GM13976 (cell line): ENCODE results near the gene SREBF2.

Experiments
- DNase-seq: peaks from one replicate; pipeline ENCODE4 v3.0.0; 2012; ENCODE audit warnings: low spot score
- in situ Hi-C: fragments of 300-500 bp; cut with MboI; formaldehyde crosslinking; loops from one replicate; pipeline ENCODE4 v1.12.0; 2022; ENCODE audit warnings: low sequenced_read_pairs, mixed read lengths, inconsistent platforms; ENCODE audit not compliant: unreplicated experiment
- TF ChIP-seq, protein P1 (sequence below): IDR thresholded peaks from 2 replicates; pipeline ENCODE4 v1.5.1; 2012; ENCODE audit warnings: borderline replicate concordance, mild to moderate bottlenecking; ENCODE audit not compliant: insufficient read depth; ENCODE audit errors: extremely low read depth, missing control alignments, control extremely low read depth

The SREBF2 gene

DNA sequence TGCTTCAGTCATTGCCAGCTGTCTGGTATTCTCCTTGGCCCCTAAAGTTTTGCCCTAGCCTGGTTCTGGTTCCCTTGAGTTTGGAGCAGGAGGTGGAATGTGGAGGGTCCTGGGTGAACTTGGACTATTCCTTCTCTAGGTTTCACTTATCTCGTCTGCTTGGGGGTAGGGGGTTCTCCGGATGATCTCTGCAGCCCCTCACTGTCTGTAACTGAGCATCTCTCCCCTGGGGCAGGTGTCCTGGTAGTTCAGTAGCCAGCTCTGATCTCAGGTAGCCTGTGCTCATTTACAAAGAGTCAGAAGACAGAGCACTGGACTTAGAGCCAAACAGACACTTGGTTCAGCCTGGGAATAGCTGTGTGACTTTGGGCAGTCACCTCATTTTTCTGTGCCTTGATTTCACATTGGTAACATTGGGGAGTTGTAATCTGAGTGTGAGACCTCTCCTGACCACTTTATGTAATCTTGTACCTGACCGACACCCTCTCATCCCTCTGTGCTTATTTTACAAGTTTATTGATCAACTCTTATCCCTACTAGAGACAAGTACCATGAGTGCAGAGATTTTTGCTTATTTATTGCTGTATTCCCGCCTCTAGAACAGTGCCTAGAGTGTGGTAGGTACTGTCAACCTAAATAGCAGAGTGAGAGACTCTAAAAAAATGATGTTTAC, 31.6 kb upstream of the SREBF2 start:
- DNase-seq, result no peak
- in situ Hi-C loops, result no loop called here
- TF ChIP-seq, protein P1, sequence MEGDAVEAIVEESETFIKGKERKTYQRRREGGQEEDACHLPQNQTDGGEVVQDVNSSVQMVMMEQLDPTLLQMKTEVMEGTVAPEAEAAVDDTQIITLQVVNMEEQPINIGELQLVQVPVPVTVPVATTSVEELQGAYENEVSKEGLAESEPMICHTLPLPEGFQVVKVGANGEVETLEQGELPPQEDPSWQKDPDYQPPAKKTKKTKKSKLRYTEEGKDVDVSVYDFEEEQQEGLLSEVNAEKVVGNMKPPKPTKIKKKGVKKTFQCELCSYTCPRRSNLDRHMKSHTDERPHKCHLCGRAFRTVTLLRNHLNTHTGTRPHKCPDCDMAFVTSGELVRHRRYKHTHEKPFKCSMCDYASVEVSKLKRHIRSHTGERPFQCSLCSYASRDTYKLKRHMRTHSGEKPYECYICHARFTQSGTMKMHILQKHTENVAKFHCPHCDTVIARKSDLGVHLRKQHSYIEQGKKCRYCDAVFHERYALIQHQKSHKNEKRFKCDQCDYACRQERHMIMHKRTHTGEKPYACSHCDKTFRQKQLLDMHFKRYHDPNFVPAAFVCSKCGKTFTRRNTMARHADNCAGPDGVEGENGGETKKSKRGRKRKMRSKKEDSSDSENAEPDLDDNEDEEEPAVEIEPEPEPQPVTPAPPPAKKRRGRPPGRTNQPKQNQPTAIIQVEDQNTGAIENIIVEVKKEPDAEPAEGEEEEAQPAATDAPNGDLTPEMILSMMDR, result no peak

GRCh38 chr22:41801886-41802285, 31.0 kb upstream of the SREBF2 start:
- in situ Hi-C loops, result no loop called here
- TF ChIP-seq, protein P1, result no peak
- no peak for DNase-seq

DNA sequence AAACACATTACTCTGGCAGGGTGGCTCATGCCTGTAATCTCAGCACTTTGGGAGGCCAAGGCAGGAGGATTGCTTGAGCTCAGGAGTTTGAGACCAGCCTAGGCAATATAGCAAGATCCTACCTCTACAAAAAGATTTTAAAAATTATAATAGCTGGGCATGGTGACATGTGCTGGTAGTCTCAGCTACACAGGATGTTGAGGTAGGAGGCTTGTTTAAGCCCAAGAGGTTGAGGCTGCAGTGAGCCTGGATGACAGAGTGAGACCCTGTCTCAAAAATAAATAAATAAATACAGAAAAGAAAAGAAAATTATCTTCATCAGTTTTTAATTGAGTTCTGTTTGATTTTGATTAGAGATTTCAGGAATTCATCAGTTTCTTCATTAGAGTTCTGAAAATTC, 27.3 kb upstream of the SREBF2 start:
- DNase-seq, result no peak
- TF ChIP-seq, protein P1, result no peak
- in situ Hi-C loops, result no loop called here

DNA sequence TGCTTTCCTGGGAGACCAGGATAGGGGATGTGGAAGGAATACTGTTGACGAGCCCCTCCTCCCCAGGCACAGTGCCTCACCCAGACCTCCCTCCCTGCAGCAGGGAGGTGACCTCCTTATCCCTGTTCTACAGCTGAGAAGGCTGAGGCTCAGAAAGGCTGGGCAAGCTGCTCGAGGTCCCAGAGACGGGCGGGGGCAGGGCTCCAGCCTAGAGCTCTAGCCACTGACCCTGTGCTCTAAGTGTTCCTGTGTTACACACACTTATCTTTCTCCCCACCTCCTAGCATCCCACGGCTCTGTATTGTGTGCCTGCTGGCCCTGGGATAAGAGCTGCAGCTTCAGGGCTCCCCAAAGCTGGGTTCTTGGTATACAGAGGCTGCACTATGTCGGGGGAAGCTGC, 24.5 kb upstream of the SREBF2 start:
- DNase-seq, result no peak
- in situ Hi-C loops, result no loop called here
- TF ChIP-seq, protein P1, result no peak

GRCh38 chr22:41810022-41810421, 22.9 kb upstream of the SREBF2 start:
- in situ Hi-C loops, result no loop called here
- TF ChIP-seq, protein P1, result no peak
- no peak for DNase-seq

DNA sequence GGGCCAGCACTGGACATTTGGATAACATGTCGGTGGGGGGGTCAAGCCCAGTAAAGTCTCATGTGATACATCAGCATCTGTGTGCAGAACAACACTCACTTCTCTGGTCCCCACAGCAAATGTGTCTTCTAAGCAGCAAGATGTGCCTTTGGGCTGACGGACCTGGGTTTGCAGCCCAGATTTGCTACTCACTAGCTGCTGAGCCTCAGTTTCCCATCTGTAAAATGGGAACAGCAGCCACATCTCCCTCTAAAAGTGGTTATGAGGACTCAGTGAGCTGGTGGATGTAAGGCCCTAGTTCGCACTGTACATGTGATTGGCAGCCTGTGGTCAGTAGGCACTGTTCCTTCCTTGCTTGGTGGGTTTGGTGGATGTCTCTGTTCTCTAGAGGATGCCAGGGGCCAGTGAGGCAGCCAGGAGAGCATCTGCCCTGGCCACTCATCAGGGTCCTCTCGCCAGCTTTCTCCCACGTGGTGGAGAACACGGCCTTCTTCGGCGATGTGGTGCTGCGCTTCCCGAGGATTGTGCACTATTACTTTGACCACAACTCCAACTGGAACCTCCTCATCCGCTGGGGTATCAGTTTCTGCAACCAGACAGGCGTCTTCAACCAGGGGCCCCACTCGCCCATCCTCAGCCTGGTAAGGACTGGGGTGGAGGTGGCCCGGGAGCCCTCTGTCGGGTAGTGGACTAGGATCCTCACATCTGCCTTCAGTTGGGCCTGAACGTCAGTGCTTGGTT, 19.9 kb upstream of the SREBF2 start:
- DNase-seq, result no peak
- TF ChIP-seq, protein P1, result no peak
- in situ Hi-C loops, result no loop called here
